DOHH2 (cell line): Measurements from ENCODE around the gene EIF1AD.

Experiments
- EZH2phosphoT487 ChIP-seq: fragments of 200-600 bp; sonication (generic); IDR thresholded peaks from 2 replicates; pipeline ENCODE4 v1.6.1; 2017; ENCODE audit warnings: borderline replicate concordance, mild to moderate bottlenecking, antibody characterized with exemption, low read length, moderate library complexity, mixed read lengths
- TF ChIP-seq, protein P1 (sequence below): fragments of 200-600 bp; sonication (generic); IDR thresholded peaks from one replicate; pipeline ENCODE4 v1.5.1; 2014; ENCODE audit warnings: antibody characterized with exemption, mild to moderate bottlenecking, low read depth, low read length; ENCODE audit not compliant: poor library complexity, severe bottlenecking

DNA sequence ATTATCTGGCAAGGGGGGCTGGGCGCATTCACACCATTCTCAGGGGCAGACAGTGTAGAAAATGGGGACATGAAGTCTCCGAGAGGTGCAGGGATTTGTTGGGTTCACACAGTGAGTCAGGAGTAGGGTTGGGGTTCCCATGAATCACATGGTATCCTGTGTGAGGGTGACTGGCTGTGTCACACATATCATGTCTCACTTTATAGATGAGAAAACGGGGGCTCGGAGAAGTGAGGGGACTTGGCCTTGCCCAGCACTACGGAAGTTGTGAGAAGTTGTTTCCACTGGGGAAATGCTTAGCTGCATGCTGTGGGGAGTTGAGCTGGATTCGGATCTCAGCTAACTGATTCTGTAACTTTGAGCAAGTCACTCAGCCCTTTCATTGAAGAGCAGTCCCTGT, 42.8 kb upstream of the EIF1AD start:
- TF ChIP-seq, protein P1, sequence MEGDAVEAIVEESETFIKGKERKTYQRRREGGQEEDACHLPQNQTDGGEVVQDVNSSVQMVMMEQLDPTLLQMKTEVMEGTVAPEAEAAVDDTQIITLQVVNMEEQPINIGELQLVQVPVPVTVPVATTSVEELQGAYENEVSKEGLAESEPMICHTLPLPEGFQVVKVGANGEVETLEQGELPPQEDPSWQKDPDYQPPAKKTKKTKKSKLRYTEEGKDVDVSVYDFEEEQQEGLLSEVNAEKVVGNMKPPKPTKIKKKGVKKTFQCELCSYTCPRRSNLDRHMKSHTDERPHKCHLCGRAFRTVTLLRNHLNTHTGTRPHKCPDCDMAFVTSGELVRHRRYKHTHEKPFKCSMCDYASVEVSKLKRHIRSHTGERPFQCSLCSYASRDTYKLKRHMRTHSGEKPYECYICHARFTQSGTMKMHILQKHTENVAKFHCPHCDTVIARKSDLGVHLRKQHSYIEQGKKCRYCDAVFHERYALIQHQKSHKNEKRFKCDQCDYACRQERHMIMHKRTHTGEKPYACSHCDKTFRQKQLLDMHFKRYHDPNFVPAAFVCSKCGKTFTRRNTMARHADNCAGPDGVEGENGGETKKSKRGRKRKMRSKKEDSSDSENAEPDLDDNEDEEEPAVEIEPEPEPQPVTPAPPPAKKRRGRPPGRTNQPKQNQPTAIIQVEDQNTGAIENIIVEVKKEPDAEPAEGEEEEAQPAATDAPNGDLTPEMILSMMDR, result no peak
- TF ChIP-seq EZH2phosphoT487, result no peak
